PC-3 (cell line): Measurements from ENCODE around the gene SYCP3. TPM values are rescaled to one million over a fixed set of nuclear protein-coding genes. Genes with fewer than 3 reads are reported as not detected.

Experiments used
- ATAC-seq: fragments of 200-7000 bp; cut with Tn5 transposase; 2 replicates; pipeline ENCODE4 v1.9.1; 2020; ENCODE audit warnings: mild to moderate bottlenecking, moderate library complexity
- BruUV-seq: library from RNA; stranded (reverse); fragments of 400-500 nt; replicated peaks from 2 replicates; lab custom pipeline; 2021; lab: Mats Ljungman, UMichigan
- CTCF ChIA-PET: fragments of 300-600 bp; sonication (Branson Sonifier 250); formaldehyde crosslinking; loops from one replicate; lab custom pipeline; 2022; ENCODE audit warnings: antibody characterized with exemption; lab: Charles Lee
- POLR2A ChIA-PET: fragments of 300-600 bp; sonication (Branson Sonifier 250); formaldehyde crosslinking; loops from one replicate; lab custom pipeline; 2022; ENCODE audit warnings: antibody characterized with exemption; ENCODE audit not compliant: unreplicated experiment; lab: Charles Lee
- DNase-seq: peaks from one replicate; pipeline ENCODE4 v3.0.0-alpha.2; 2015
- H2AFZ ChIP-seq: fragments of 300-600 bp; sonication (generic); 2 replicates; pipeline ENCODE4 v1.6.0; 2016; ENCODE audit warnings: antibody characterized with exemption, low read length
- H3F3A ChIP-seq: fragments of 300-600 bp; sonication (generic); one replicate; pipeline ENCODE4 v1.6.0; 2017; ENCODE audit warnings: antibody characterized with exemption, low read length, control low read depth, mild to moderate bottlenecking; ENCODE audit not compliant: unreplicated experiment
- H3K27ac ChIP-seq: fragments of 300-600 bp; sonication (generic); 2 replicates; pipeline ENCODE4 v1.5.1; 2016; ENCODE audit warnings: mild to moderate bottlenecking, low read length
- H3K27me3 ChIP-seq: fragments of 300-600 bp; sonication (generic); 2 replicates; pipeline ENCODE4 v1.6.1; 2016; ENCODE audit warnings: low read length, mixed read lengths
- H3K36me3 ChIP-seq: fragments of 300-600 bp; sonication (generic); 2 replicates; pipeline ENCODE4 v1.6.1; 2016; ENCODE audit warnings: low read depth, mixed run types, low read length, mixed read lengths
- H3K4me1 ChIP-seq: fragments of 300-600 bp; sonication (generic); 2 replicates; pipeline ENCODE4 v1.5.1; 2016; ENCODE audit warnings: low read length; ENCODE audit not compliant: insufficient read depth
- H3K4me2 ChIP-seq: fragments of 300-600 bp; sonication (generic); 2 replicates; pipeline ENCODE4 v1.6.0; 2016; ENCODE audit warnings: low read length
- H3K4me3 ChIP-seq: fragments of 300-600 bp; sonication (generic); 2 replicates; pipeline ENCODE4 v1.5.1; 2016; ENCODE audit warnings: mild to moderate bottlenecking, low read length, mixed read lengths
- H3K79me2 ChIP-seq: fragments of 300-600 bp; sonication (generic); 2 replicates; pipeline ENCODE4 v1.6.1; 2017; ENCODE audit warnings: low read length, mixed read lengths
- H3K9ac ChIP-seq: fragments of 300-600 bp; sonication (generic); 2 replicates; pipeline ENCODE4 v1.6.0; 2016; ENCODE audit warnings: mild to moderate bottlenecking, low read length
- H3K9me2 ChIP-seq: fragments of 300-600 bp; sonication (generic); replicated peaks from 2 replicates; pipeline ENCODE4 v1.6.1; 2016; ENCODE audit warnings: mixed run types, low read length, mixed read lengths
- H3K9me3 ChIP-seq: fragments of 300-600 bp; sonication (generic); 2 replicates; pipeline ENCODE4 v1.6.1; 2016; ENCODE audit warnings: low read length, mixed read lengths
- H4K20me1 ChIP-seq: fragments of 300-600 bp; sonication (generic); 2 replicates; pipeline ENCODE4 v1.6.1; 2016; ENCODE audit warnings: low read length, mixed read lengths
- CTCF ChIP-seq: fragments of 300-600 bp; sonication (generic); conservative IDR thresholded peaks from 2 replicates; pipeline ENCODE4 v1.5.1; 2017; ENCODE audit warnings: antibody characterized with exemption, low read depth, mild to moderate bottlenecking, low read length
- EZH2 ChIP-seq: fragments of 300-600 bp; sonication (generic); IDR thresholded peaks from one replicate; pipeline ENCODE4 v1.6.1; 2017; ENCODE audit warnings: antibody characterized with exemption, mild to moderate bottlenecking, low read length; ENCODE audit not compliant: unreplicated experiment
- EZH2phosphoT487 ChIP-seq: fragments of 300-600 bp; sonication (generic); IDR thresholded peaks from 2 replicates; pipeline ENCODE4 v1.6.1; 2018; ENCODE audit warnings: mild to moderate bottlenecking, antibody characterized with exemption, low read length, borderline replicate concordance
- intact Hi-C: fragments of 100-400 bp; cut with micrococcal nuclease; formaldehyde crosslinking; loops from 2 replicates; pipeline ENCODE4 v1.9.0; 2023
- total RNA-seq: library from RNA; depleted of rRNA; stranded (reverse); fragments of >200 nt; gene quantifications from 2 replicates; pipeline ENCODE4 v1.2.3, GENCODE V29; 2014

SYCP3 gene
- total RNA-seq, 1 experiment from 2014 or later = not detected

- ATAC-seq (no peak), DNase-seq (no peak)
- Histone ChIP-seq H3K9me2 (no peaks in the 10 kb centered on the region), H3F3A (no peaks in the 10 kb centered on the region), H3K4me2 (no peak overlapping the region), H3K79me2 (no peaks in the 10 kb centered on the region), H3K4me3 (no peak overlapping the region), H3K36me3 (no peaks in the 10 kb centered on the region), H2AFZ (no peak overlapping the region), H3K27me3 (no peaks in the 10 kb centered on the region), H3K9me3 (no peaks in the 10 kb centered on the region), H3K4me1 (peaks cover 22% of the 10 kb centered on the region), H4K20me1 (no peaks in the 10 kb centered on the region), H3K27ac (no peak overlapping the region), H3K9ac (no peak overlapping the region)
- CTCF ChIA-PET = no interaction called here
- intact Hi-C loops = no loop called here
- TF ChIP-seq CTCF (no peak), EZH2 (no peak), EZH2phosphoT487 (no peak)
- POLR2A ChIA-PET = no interaction called here
- no TSS peak for BruUV-seq
These were observed 16.9 kb downstream of the SYCP3 start for GRCh38 chr12:101722392-101722791.

- H3K9ac ChIP-seq = no peak overlapping the region
- no peaks in the 10 kb centered on the region for H3K9me2 ChIP-seq
- DNase-seq = no peak
- no peak overlapping the region for H3K4me2 ChIP-seq
- no peak overlapping the region for H3K27ac ChIP-seq
- no peak overlapping the region for H2AFZ ChIP-seq
- ChIA-PET POLR2A (interaction anchor here (0.5 to 0.6 kb wide), 2 partner anchors 72 to 522 kb away, joined by 3 to 13 read pairs; no protein-coding TSS in a partner anchor), CTCF (no interaction called here)
- H3K9me3 ChIP-seq = no peaks in the 10 kb centered on the region
- intact Hi-C loops = no loop called here
- BruUV-seq = no TSS peak
- H3K4me3 ChIP-seq = no peak overlapping the region
- H3K27me3 ChIP-seq = no peaks in the 10 kb centered on the region
- H3K79me2 ChIP-seq = no peaks in the 10 kb centered on the region
- H4K20me1 ChIP-seq = no peaks in the 10 kb centered on the region
- no peaks in the 10 kb centered on the region for H3K36me3 ChIP-seq
- no peak for TF ChIP-seq CTCF
- no peak for TF ChIP-seq EZH2phosphoT487
- TF ChIP-seq EZH2 = no peak
- no peak for ATAC-seq
- no peaks in the 10 kb centered on the region for H3F3A ChIP-seq
- H3K4me1 ChIP-seq = peaks cover 15% of the 10 kb centered on the region
These were observed 19.1 kb downstream of the SYCP3 start for GRCh38 chr12:101720118-101720517.

- 0 out of 2 replicates have a peak overlapping the region, but pooled peaks have one; percentile 9 for H3K4me2 ChIP-seq
- no TSS peak for BruUV-seq
- no peaks in the 10 kb centered on the region for H3F3A ChIP-seq
- H3K27me3 ChIP-seq = no peaks in the 10 kb centered on the region
- intact Hi-C loops = no loop called here
- H3K9me3 ChIP-seq = no peaks in the 10 kb centered on the region
- H2AFZ ChIP-seq = no peak overlapping the region
- H3K4me3 ChIP-seq = no peak overlapping the region
- POLR2A ChIA-PET = interaction anchor here (0.6 kb wide), 2 partner anchors 71 to 78 kb away, joined by 3 to 13 read pairs; no protein-coding TSS in a partner anchor
- no peak overlapping the region for H3K27ac ChIP-seq
- H3K9me2 ChIP-seq = no peaks in the 10 kb centered on the region
- H3K4me1 ChIP-seq = peaks cover 15% of the 10 kb centered on the region
- DNase-seq = peak; percentile 75
- no peaks in the 10 kb centered on the region for H3K36me3 ChIP-seq
- ATAC-seq = peak; percentile 97
- CTCF ChIA-PET = no interaction called here
- no peak for TF ChIP-seq CTCF
- no peak for TF ChIP-seq EZH2phosphoT487
- TF ChIP-seq EZH2 = no peak
- no peaks in the 10 kb centered on the region for H3K79me2 ChIP-seq
- no peak overlapping the region for H3K9ac ChIP-seq
- no peaks in the 10 kb centered on the region for H4K20me1 ChIP-seq
These were observed 19.7 kb downstream of the SYCP3 start for GRCh38 chr12:101719566-101719965.
